ENCODE measurements around the gene LY6G5C. TPM values are rescaled to one million over a fixed set of nuclear protein-coding genes. Genes with fewer than 3 reads are reported as not detected.

Gene LY6G5C
- total and polyA plus RNA-seq, 9 of the 15 experiments (the other 6 are each of a cell fraction or from before 2014, with no cell fraction given), result 0.10 to 0.67 (median 0.46) TPM; not detected in 4

DNA sequence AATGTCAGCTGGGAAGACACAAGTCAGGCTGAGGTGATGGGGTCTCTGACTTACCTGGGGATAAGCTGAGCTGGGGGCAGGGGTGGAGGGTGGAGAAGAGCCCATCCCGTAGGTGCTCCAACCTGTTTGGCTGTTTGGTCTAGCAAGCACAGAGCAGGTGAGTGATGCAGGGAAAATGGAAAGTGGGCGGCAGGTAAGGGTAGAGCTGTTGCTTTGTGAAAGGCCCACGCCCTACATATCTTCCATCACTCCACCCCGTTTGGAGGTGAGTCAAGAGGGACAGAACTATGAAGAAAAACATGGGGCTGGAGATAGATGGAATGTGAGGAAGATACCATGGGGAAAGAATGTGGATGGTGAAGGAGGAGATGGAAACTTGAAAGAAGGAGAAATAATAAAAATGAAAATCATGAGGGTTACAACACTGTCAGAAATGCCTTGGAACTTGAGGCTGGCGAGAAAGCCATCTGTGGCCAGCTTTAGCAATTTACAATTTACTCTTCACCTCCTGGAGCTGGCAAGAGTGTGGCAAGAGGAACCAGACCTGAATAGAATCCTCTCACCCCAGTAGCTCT, 39.4 kb upstream of the LY6G5C start:
- Histone ChIP-seq H4K20me1 (replicated peaks; ENCODE audit: control insufficient read depth, insufficient read depth, low read length) (no peaks in the 10 kb centered on the region), H2AFZ (ENCODE audit: low read depth, low read length) (no peak overlapping the region), H3K9me1 (ENCODE audit: control insufficient read depth, insufficient read depth, low read length) (no peaks in the 10 kb centered on the region), H3K4me3 (no peak overlapping the region), H3K9me3 (replicated peaks; ENCODE audit: control insufficient read depth, insufficient read depth, low read depth, low read length) (no peaks in the 10 kb centered on the region), H3K79me2 (ENCODE audit: control insufficient read depth, insufficient read depth, low read length) (no peaks in the 10 kb centered on the region), H3K4me2 (ENCODE audit: insufficient read depth, low read length) (no peak overlapping the region), H3K36me3 (ENCODE audit: control insufficient read depth, insufficient read depth, low read length) (no peaks in the 10 kb centered on the region), H3K27me3 (ENCODE audit: control insufficient read depth in 2 of 2, insufficient read depth in 2 of 2, low read length in 2 of 2) (no peaks in the 10 kb centered on the region), H3K4me1 (replicated peaks in 1 of 2; ENCODE audit: control insufficient read depth in 2 of 2, insufficient read depth in 2 of 2, low read length in 2 of 2) (peaks cover 16 to 23% of the 10 kb centered on the region in 2 experiments; a peak in 4 of 5 replicates), H3K27ac (ENCODE audit: extremely low read depth, low read depth, low read length) (no peak overlapping the region), H3K9ac (ENCODE audit: insufficient read depth in 1 of 2, low read depth in 2 of 2, low read length in 2 of 2) (peak overlapping the region in 1 of 2 experiments; percentile 61; a peak in 2 of 4 replicates)
- FAIRE-seq (no peak), ATAC-seq (no peak), DNase-seq (ENCODE audit: extremely low read depth in 1 of 4, low spot score in 3 of 4) (no peak)
- 35% methylated on average over 5 of the region's 5 CpGs for WGBS (ENCODE audit: insufficient coverage, low coverage, missing lambda C conversion rate)
- CTCF ChIA-PET (ENCODE audit: low intra/inter-chr PET ratio), result no interaction called here
- no peak for TF ChIP-seq KAT2B (IDR thresholded peaks at IDR 0.05; ENCODE audit: low read depth, low read length)
- TF ChIP-seq MYBL2 (IDR thresholded peaks at IDR 0.05; ENCODE audit: low read depth), result no peak
- no peak for TF ChIP-seq MYBL2 (CRISPR knock-in tag; IDR thresholded peaks at IDR 0.05; ENCODE audit: borderline replicate concordance)
- TF ChIP-seq CTCF (IDR thresholded peaks at IDR 0.05 in 2 of 3, conservative IDR thresholded peaks at IDR 0.05 in 1 of 3; ENCODE audit: insufficient read depth in 2 of 3, low read depth in 1 of 3, low read length in 3 of 3), result no peak
- no peak for TF ChIP-seq BMI1 (IDR thresholded peaks at IDR 0.05; ENCODE audit: low read length)
- no peak for TF ChIP-seq PRMT5 (CRISPR knock-in tag; IDR thresholded peaks at IDR 0.05)
- TF ChIP-seq, protein P1, sequence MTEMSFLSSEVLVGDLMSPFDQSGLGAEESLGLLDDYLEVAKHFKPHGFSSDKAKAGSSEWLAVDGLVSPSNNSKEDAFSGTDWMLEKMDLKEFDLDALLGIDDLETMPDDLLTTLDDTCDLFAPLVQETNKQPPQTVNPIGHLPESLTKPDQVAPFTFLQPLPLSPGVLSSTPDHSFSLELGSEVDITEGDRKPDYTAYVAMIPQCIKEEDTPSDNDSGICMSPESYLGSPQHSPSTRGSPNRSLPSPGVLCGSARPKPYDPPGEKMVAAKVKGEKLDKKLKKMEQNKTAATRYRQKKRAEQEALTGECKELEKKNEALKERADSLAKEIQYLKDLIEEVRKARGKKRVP (CRISPR knock-in tag; IDR thresholded peaks at IDR 0.05), result no peak
- TF ChIP-seq DDX20 (tag; IDR thresholded peaks at IDR 0.05; ENCODE audit: low read depth), result no peak
- TF ChIP-seq ESRRA (IDR thresholded peaks at IDR 0.05; ENCODE audit: borderline replicate concordance, low read depth), result no peak
- TF ChIP-seq TBP (optimal IDR thresholded peaks at IDR 0.05; ENCODE audit: low read depth, low read length), result no peak
- intact Hi-C loops (cut with micrococcal nuclease) (no loop called here), in situ Hi-C loops (cut with MboI) (no loop called here)
- BruUV-seq (replicated peaks), result no TSS peak
- POLR2A ChIA-PET, result interaction anchor here (0.7 to 15.0 kb wide), 9 partner anchors 8 to 146 kb away, joined by 3 to 236 read pairs (median 3); partner anchors contain the start of genes ABHD16A, CLIC1, DDAH2 and GPANK1
